K562 (cell line): ENCODE measurements around the gene TMA7B. TPM values are rescaled to one million over a fixed set of nuclear protein-coding genes. Genes with fewer than 3 reads are reported as not detected.

Experiments used
- CTBP1 ChIP-seq: fragments of 450-650 bp; IDR thresholded peaks from 2 replicates; pipeline ENCODE4 v1.6.1; 2016; ENCODE audit warnings: borderline replicate concordance
- ETV5 ChIP-seq: sonication (generic); formaldehyde crosslinking; IDR thresholded peaks from 2 replicates; pipeline ENCODE4 v1.4.0; 2020; ENCODE audit warnings: low read depth, mild to moderate bottlenecking, missing genetic modification reagents
- FOXA3 ChIP-seq, 2 experiments: fragments of 450-650 bp in 1 of 2; sonication (generic) in 1 of 2; formaldehyde crosslinking; IDR thresholded peaks in 1 of 2; conservative IDR thresholded peaks in 1 of 2; 2 replicates each; pipeline versions ENCODE4 v1.4.0 to v1.8.0; 2020 to 2022; ENCODE audit warnings: mild to moderate bottlenecking in 2 of 2, missing genetic modification reagents in 1 of 2
- HDAC1 ChIP-seq, 2 experiments: fragments of 450-650 bp; IDR thresholded peaks; 2 replicates each; pipeline ENCODE4 v1.6.1; 2016 to 2017; ENCODE audit warnings: inconsistent platforms in 1 of 2, mild to moderate bottlenecking in 1 of 2, moderate library complexity in 1 of 2
- HNRNPH1 ChIP-seq: fragments of 200-400 bp; formaldehyde crosslinking; optimal IDR thresholded peaks from 2 replicates; pipeline ENCODE3; 2017; ENCODE audit warnings: low read depth, mild to moderate bottlenecking, low read length, moderate library complexity
- HNRNPUL1 ChIP-seq: fragments of 200-400 bp; formaldehyde crosslinking; IDR thresholded peaks from 2 replicates; pipeline ENCODE4 v1.6.1; 2017; ENCODE audit warnings: low read length
- JUNB ChIP-seq: fragments of 450-650 bp; formaldehyde crosslinking; conservative IDR thresholded peaks from 2 replicates; pipeline ENCODE4 v1.4.0; 2020; ENCODE audit warnings: mild to moderate bottlenecking
- KLF16 ChIP-seq: IDR thresholded peaks from 2 replicates; pipeline ENCODE4 v1.6.1; 2016; ENCODE audit warnings: antibody characterized with exemption
- MCM3 ChIP-seq: fragments of 450-650 bp; IDR thresholded peaks from 2 replicates; pipeline ENCODE4 v1.6.1; 2016
- NR4A1 ChIP-seq, 2 experiments: fragments of 250-450 bp in 1 of 2; fragments of 450-650 bp in 1 of 2; sonication (Bioruptor Pico) in 1 of 2; IDR thresholded peaks; 2 replicates each; pipeline versions ENCODE4 v1.4.0 to v1.6.1; 2016 to 2020; ENCODE audit warnings: mild to moderate bottlenecking in 2 of 2, missing compliant biosample characterization in 1 of 2, missing genetic modification characterization in 1 of 2, moderate library complexity in 1 of 2
- RBM14 ChIP-seq: fragments of 200-400 bp; formaldehyde crosslinking; IDR thresholded peaks from 2 replicates; pipeline ENCODE4 v1.6.1; 2018; ENCODE audit warnings: low read depth, mild to moderate bottlenecking, low read length, moderate library complexity, borderline replicate concordance; ENCODE audit not compliant: insufficient read depth
- RBM25 ChIP-seq: fragments of 200-400 bp; formaldehyde crosslinking; IDR thresholded peaks from 2 replicates; pipeline ENCODE4 v1.6.1; 2018; ENCODE audit warnings: low read length, low read depth, moderate library complexity; ENCODE audit not compliant: severe bottlenecking
- SRSF1 ChIP-seq: fragments of 200-400 bp; formaldehyde crosslinking; IDR thresholded peaks from 2 replicates; pipeline ENCODE4 v1.6.1; 2017; ENCODE audit warnings: mild to moderate bottlenecking, low read depth, low read length, moderate library complexity
- THRAP3 ChIP-seq: fragments of 450-650 bp; IDR thresholded peaks from 2 replicates; pipeline ENCODE4 v1.6.1; 2016; ENCODE audit warnings: mild to moderate bottlenecking, inconsistent platforms, borderline replicate concordance
- UBTF ChIP-seq, 2 experiments: IDR thresholded peaks; 2 replicates each; pipeline ENCODE4 v1.6.1; 2012; ENCODE audit warnings: improper control_type of control experiment in 2 of 2, low read depth in 2 of 2, low read length in 2 of 2, borderline replicate concordance in 1 of 2
- ZBTB5 ChIP-seq: fragments of 450-650 bp; IDR thresholded peaks from 2 replicates; pipeline ENCODE4 v1.6.1; 2017; ENCODE audit warnings: antibody characterized with exemption
- ZFP30 ChIP-seq: fragments of 250-450 bp; sonication (Bioruptor Pico); IDR thresholded peaks from 2 replicates; pipeline ENCODE4 v1.8.0; 2022; ENCODE audit warnings: moderate library complexity, mild to moderate bottlenecking, inconsistent platforms, borderline replicate concordance
- ZKSCAN8 ChIP-seq: fragments of 200-800 bp; sonication (Bioruptor generic); IDR thresholded peaks from 2 replicates; pipeline ENCODE4 v1.6.1; 2016; ENCODE audit warnings: missing genetic modification characterization, missing compliant biosample characterization
- ZNF121 ChIP-seq: sonication (generic); formaldehyde crosslinking; conservative IDR thresholded peaks from 2 replicates; pipeline ENCODE4 v1.8.0; 2022; ENCODE audit warnings: missing genetic modification reagents
- ZNF143 ChIP-seq: sonication (generic); formaldehyde crosslinking; IDR thresholded peaks from 2 replicates; pipeline ENCODE4 v1.9.0; 2022; ENCODE audit warnings: mild to moderate bottlenecking, missing genetic modification reagents
- ZNF175 ChIP-seq: fragments of 200-800 bp; sonication (Bioruptor generic); IDR thresholded peaks from 2 replicates; pipeline ENCODE4 v1.6.1; 2016; ENCODE audit warnings: low read depth, mild to moderate bottlenecking, missing genetic modification characterization, missing compliant biosample characterization
- ZNF197 ChIP-seq: fragments of 200-800 bp; sonication (Bioruptor generic); IDR thresholded peaks from 2 replicates; pipeline ENCODE4 v1.6.1; 2016; ENCODE audit warnings: low read depth, missing genetic modification characterization, missing compliant biosample characterization
- ZNF217 ChIP-seq: sonication (generic); formaldehyde crosslinking; IDR thresholded peaks from 2 replicates; pipeline ENCODE4 v1.8.0; 2022; ENCODE audit warnings: mild to moderate bottlenecking, missing genetic modification reagents
- polyA plus RNA-seq, 8 experiments: library from polyadenylated mRNA; depleted of rRNA in 4 of 8; stranded (reverse) in 5 of 8; unstranded in 3 of 8; fragments of >200 nt; fragmentation: Nextera tagmentation in 2 of 8; fragmentation: Illumina TruSeq in 1 of 8; extraction: Ambion mirVana in 2 of 8; extraction: Trizol in 1 of 8; gene quantifications; 2 replicates each; pipeline versions ENCODE4 v1.2.1 to v1.2.3, GENCODE V29; 2011 to 2014; ENCODE audit warnings: inconsistent platforms in 1 of 8, missing spikeins in 1 of 8
- total RNA-seq, 7 experiments: library from RNA; depleted of rRNA in 6 of 7; stranded (reverse); fragments of >200 nt in 6 of 7; fragmentation: Illumina TruSeq in 2 of 7; extraction: Trizol in 2 of 7; gene quantifications; 2 replicates each; pipeline versions ENCODE4 v1.2.1 to v1.2.3, GENCODE V29; 2011 to 2021; ENCODE audit warnings: low replicate concordance in 1 of 7

TMA7B gene
- total and polyA plus RNA-seq, 9 of the 15 experiments (the other 6 are each of a cell fraction or from before 2014, with no cell fraction given), result 5.6 to 14.2 (median 11.8) TPM

DNA sequence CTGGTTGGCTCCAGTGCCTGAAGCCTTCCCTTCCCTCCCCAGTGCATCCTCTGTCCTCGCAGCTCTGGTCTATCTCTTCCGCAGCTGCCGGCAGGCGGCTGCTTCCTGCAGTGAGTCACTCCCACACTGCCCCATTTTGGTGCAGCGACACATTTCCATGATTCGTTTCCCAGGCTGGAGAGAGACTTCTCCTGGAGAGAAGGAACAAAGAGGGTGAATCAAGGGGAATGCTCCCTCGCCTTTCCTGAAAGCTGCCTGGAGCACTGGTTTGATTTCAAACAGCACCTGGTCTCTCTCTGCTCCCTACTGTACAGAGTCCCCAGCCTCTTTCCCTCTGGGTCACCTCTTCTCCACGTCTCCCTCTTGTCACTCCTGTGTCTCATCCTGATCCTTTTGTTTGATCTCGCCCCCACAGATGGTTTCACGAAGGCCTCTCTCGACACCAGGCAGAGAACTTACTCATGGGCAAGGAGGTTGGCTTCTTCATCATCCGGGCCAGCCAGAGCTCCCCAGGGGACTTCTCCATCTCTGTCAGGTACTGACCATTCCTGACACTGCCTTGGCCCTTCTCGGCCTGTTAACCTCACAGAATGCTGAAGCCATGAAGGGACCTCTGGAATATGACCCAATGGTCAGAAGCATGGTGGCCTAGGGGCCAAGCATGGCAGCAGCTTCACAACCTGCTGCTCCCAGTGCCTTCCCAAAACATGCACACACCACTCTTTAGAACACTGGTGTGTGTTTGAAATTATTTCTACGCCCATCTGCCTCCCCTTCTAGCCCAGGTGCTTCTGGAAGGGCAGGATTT, at the start of gene TMA7B (continued):
- TF ChIP-seq RBM14 (no peak), RBM25 (no peak), ZNF197 (no peak), UBTF (IDR thresholded peaks at IDR 0.05; ENCODE audit: borderline replicate concordance in 1 of 2, low read depth in 2 of 2, low read length in 2 of 2) (0 out of 4 replicates have a peak, but pooled peaks of 1 of the 2 experiments have one; percentile 36), HNRNPUL1 (no peak), ZBTB5 (no peak), MCM3 (no peak), KLF16 (peak; percentile 51; the same call in 1 of the 2 replicates), JUNB (CRISPR knock-in tag) (no peak), FOXA3 (CRISPR knock-in tag; conservative IDR thresholded peaks at IDR 0.05 in 1 of 2, IDR thresholded peaks at IDR 0.05 in 1 of 2) (no peak), ETV5 (CRISPR knock-in tag) (peak; percentile 54; the same call in 1 of the 2 replicates), ZKSCAN8 (CRISPR knock-in tag) (no peak), SRSF1 (no peak), ZFP30 (no peak), ZNF143 (no peak), NR4A1 (CRISPR knock-in tag; IDR thresholded peaks at IDR 0.05) (0 out of 2 replicates have a peak, but pooled peaks have one; percentile 19), NR4A1 (tag; IDR thresholded peaks at IDR 0.05) (no peak), THRAP3 (no peak), ZNF175 (CRISPR knock-in tag) (peak; percentile 64; the same call in 1 of the 2 replicates), CTBP1 (peak; percentile 21; the same call in 1 of the 2 replicates), HNRNPH1 (no peak), HDAC1 (IDR thresholded peaks at IDR 0.05) (0 out of 4 replicates have a peak, but pooled peaks of 1 of the 2 experiments have one; percentile 19), ZNF121 (CRISPR knock-in tag) (no peak), ZNF217 (CRISPR knock-in tag) (no peak)
